Measurements from ENCODE around the gene CATSPERD.
A peak's percentile ranks its signal among the peaks of the same experiment; 100 is the strongest.
"Not testable (repeated sequence)": the region's sequence is repeated elsewhere in the genome, so short reads cannot be mapped to it uniquely, and the experiment has no call there.

CATSPERD gene

GRCh38 chr19:5718037-5718578, 2.3 kb upstream of the CATSPERD start:
- Histone ChIP-seq H3K27ac (ENCODE audit: poor library complexity, severe bottlenecking) (peak overlapping the region; percentile 73), H3K4me1 (ENCODE audit: insufficient read depth, poor library complexity, severe bottlenecking) (peaks cover 2% of the 10 kb centered on the region), H3K9me3 (ENCODE audit: severe bottlenecking) (no peaks in the 10 kb centered on the region), H3K4me3 (ENCODE audit: severe bottlenecking) (peak overlapping the region; percentile 83), H3K27me3 (ENCODE audit: insufficient read depth, poor library complexity, severe bottlenecking) (no peaks in the 10 kb centered on the region), H3K36me3 (ENCODE audit: low read depth) (peaks cover 40% of the 10 kb centered on the region)
- no peak for TF ChIP-seq CTCF (IDR thresholded peaks at IDR 0.05; ENCODE audit: poor library complexity, severe bottlenecking)
- DNase-seq (ENCODE audit: low spot score), result no peak
- no peak for ATAC-seq (ENCODE audit: low read depth)

GRCh38 chr19:5718579-5719273, 1.7 kb upstream of the CATSPERD start:
- Histone ChIP-seq H3K4me1 (ENCODE audit: insufficient read depth, poor library complexity, severe bottlenecking) (peaks cover 2% of the 10 kb centered on the region), H3K27ac (ENCODE audit: poor library complexity, severe bottlenecking) (peak overlapping the region; percentile 73), H3K36me3 (ENCODE audit: low read depth) (peaks cover 34% of the 10 kb centered on the region), H3K9me3 (ENCODE audit: severe bottlenecking) (no peaks in the 10 kb centered on the region), H3K27me3 (ENCODE audit: insufficient read depth, poor library complexity, severe bottlenecking) (no peaks in the 10 kb centered on the region), H3K4me3 (ENCODE audit: severe bottlenecking) (peak overlapping the region; percentile 83)
- TF ChIP-seq CTCF (IDR thresholded peaks at IDR 0.05; ENCODE audit: poor library complexity, severe bottlenecking), result no peak
- ATAC-seq (ENCODE audit: low read depth) (peak; percentile 35; the same call in 1 of the 3 replicates), DNase-seq (ENCODE audit: low spot score) (no peak)

- H3K9me3 ChIP-seq (ENCODE audit: severe bottlenecking), result no peaks in the 10 kb centered on the region
- no peak for ATAC-seq (ENCODE audit: low read depth)
Observed at GRCh38 chr19:5719274-5719960, 1.0 kb upstream of the CATSPERD start.

GRCh38 chr19:5727453-5728050, 7.1 kb downstream of the CATSPERD start:
- DNase-seq (ENCODE audit: low spot score), result no peak
- H3K4me1 ChIP-seq (ENCODE audit: insufficient read depth, poor library complexity, severe bottlenecking), result no peaks in the 10 kb centered on the region

More at GRCh38 chr19:5719274-5719960, 1.0 kb upstream of the CATSPERD start:
- TF ChIP-seq CTCF (IDR thresholded peaks at IDR 0.05; ENCODE audit: poor library complexity, severe bottlenecking), result no peak
- DNase-seq (ENCODE audit: low spot score), result no peak
- Histone ChIP-seq H3K27ac (ENCODE audit: poor library complexity, severe bottlenecking) (peak overlapping the region; percentile 73), H3K4me3 (ENCODE audit: severe bottlenecking) (peak overlapping the region; percentile 83), H3K36me3 (ENCODE audit: low read depth) (peaks cover 28% of the 10 kb centered on the region), H3K27me3 (ENCODE audit: insufficient read depth, poor library complexity, severe bottlenecking) (no peaks in the 10 kb centered on the region), H3K4me1 (ENCODE audit: insufficient read depth, poor library complexity, severe bottlenecking) (peaks cover 2% of the 10 kb centered on the region)

GRCh38 chr19:5733172-5733571, 12.7 kb downstream of the CATSPERD start:
- not testable (repeated sequence) for H3K27me3 ChIP-seq (ENCODE audit: insufficient read depth, poor library complexity, severe bottlenecking); H3K4me1 ChIP-seq (ENCODE audit: insufficient read depth, poor library complexity, severe bottlenecking); H3K4me3 ChIP-seq (ENCODE audit: severe bottlenecking); H3K9me3 ChIP-seq (ENCODE audit: severe bottlenecking); H3K27ac ChIP-seq (ENCODE audit: poor library complexity, severe bottlenecking); DNase-seq (ENCODE audit: low spot score); H3K36me3 ChIP-seq (ENCODE audit: low read depth); ATAC-seq (ENCODE audit: low read depth)

More at GRCh38 chr19:5727453-5728050, 7.1 kb downstream of the CATSPERD start:
- no peaks in the 10 kb centered on the region for H3K9me3 ChIP-seq (ENCODE audit: severe bottlenecking)
- no peak for TF ChIP-seq CTCF (IDR thresholded peaks at IDR 0.05; ENCODE audit: poor library complexity, severe bottlenecking)
- H3K36me3 ChIP-seq (ENCODE audit: low read depth), result no peaks in the 10 kb centered on the region
- H3K4me3 ChIP-seq (ENCODE audit: severe bottlenecking), result no peak overlapping the region
- H3K27me3 ChIP-seq (ENCODE audit: insufficient read depth, poor library complexity, severe bottlenecking), result no peaks in the 10 kb centered on the region
- ATAC-seq (ENCODE audit: low read depth), result no peak
- no peak overlapping the region for H3K27ac ChIP-seq (ENCODE audit: poor library complexity, severe bottlenecking)
